Measurements from ENCODE around the gene MYO1B.

DNA sequence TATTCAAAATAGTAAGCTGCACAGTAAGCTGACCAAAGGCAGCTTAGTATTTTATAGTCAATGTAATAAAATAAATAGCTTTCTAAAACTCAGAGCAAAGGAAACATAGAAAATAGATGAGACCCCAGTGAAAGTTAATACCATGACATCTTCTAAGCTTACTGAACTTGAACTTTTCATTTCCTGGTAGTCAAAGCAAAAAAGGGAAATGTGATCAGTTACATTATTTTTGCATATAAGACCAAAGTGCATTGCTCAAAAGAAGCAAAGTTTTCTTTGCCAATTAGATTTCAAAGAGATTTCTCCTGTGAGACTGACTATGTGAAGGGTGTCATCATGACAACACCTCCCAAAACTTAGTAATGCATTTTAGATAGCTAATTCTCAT is 70.2 kb downstream of the MYO1B start:
- TF ChIP-seq CTCF (conservative IDR thresholded peaks at IDR 0.05 in 1 of 2, IDR thresholded peaks at IDR 0.05 in 1 of 2; ENCODE audit: extremely low read depth in 1 of 2, insufficient read depth in 1 of 2, low read depth in 1 of 2, low read length in 2 of 2) (no peak), EZH2 (IDR thresholded peaks at IDR 0.05; ENCODE audit: borderline replicate concordance, low read length) (no peak)
